ENCODE data around the gene TMEM235.

GRCh38 chr17:78284146-78284545, 52.7 kb downstream of the TMEM235 start:
- TF ChIP-seq CTCF (IDR thresholded peaks at IDR 0.05) = no peak
- no peak for TF ChIP-seq POLR2A (IDR thresholded peaks at IDR 0.05)

Data from heart left ventricle (tissue), 13 donors.